H1 (cell line): ENCODE results near the gene VPS26B. TPM values are rescaled to one million over a fixed set of nuclear protein-coding genes. Genes with fewer than 3 reads are reported as not detected.

ENCODE experiments used
- BCL11A ChIP-seq, 2 experiments: IDR thresholded peaks; one replicate each; pipeline ENCODE4 v1.6.1; 2011; ENCODE audit warnings: low read depth in 2 of 2, low read length in 2 of 2, mild to moderate bottlenecking in 2 of 2
- KDM4A ChIP-seq: IDR thresholded peaks from one replicate; pipeline ENCODE4 v1.7.1; 2012; ENCODE audit warnings: low read depth, mild to moderate bottlenecking, moderate library complexity, low read length, inconsistent platforms; ENCODE audit not compliant: severe bottlenecking
- NANOG ChIP-seq: IDR thresholded peaks from 2 replicates; pipeline ENCODE4 v1.6.1; 2011; ENCODE audit warnings: low read length, low read depth, mild to moderate bottlenecking, inconsistent platforms; ENCODE audit not compliant: insufficient read depth, poor library complexity, severe bottlenecking
- RBBP5 ChIP-seq: IDR thresholded peaks from 2 replicates; pipeline ENCODE4 v1.7.1; 2012; ENCODE audit warnings: low read depth, mild to moderate bottlenecking, inconsistent platforms, low read length, moderate library complexity, borderline replicate concordance
- RFX5 ChIP-seq: IDR thresholded peaks from 2 replicates; pipeline ENCODE4 v1.6.1; 2011; ENCODE audit warnings: low read depth, low read length, improper control_type of control experiment, borderline replicate concordance
- polyA plus RNA-seq, 7 experiments: library from polyadenylated mRNA; depleted of rRNA in 3 of 7; stranded (reverse) in 5 of 7; unstranded in 2 of 7; fragments of >200 nt in 5 of 7; fragments of 200-250 nt in 2 of 7; gene quantifications; 1 replicate in 5 of 7; 2 replicates in 1 of 7; 4 replicates in 1 of 7; pipeline versions ENCODE4 v1.2.1 to v1.2.3, GENCODE V29; 2011 to 2013; ENCODE audit warnings: missing spikeins in 2 of 7, mixed read lengths in 2 of 7
- total RNA-seq: library from RNA; stranded (reverse); fragmentation: NEBNext Ultra II Directional; extraction: Animal tissue kit (Norgen Biotek cat#: 25700); gene quantifications from 2 replicates; pipeline ENCODE4 v1.2.1, GENCODE V29; 2021

The VPS26B gene
- total and polyA plus RNA-seq, 2 of the 8 experiments (the other 6 are each of a cell fraction or from before 2014, with no cell fraction given) = 18.3 to 27.0 TPM

DNA sequence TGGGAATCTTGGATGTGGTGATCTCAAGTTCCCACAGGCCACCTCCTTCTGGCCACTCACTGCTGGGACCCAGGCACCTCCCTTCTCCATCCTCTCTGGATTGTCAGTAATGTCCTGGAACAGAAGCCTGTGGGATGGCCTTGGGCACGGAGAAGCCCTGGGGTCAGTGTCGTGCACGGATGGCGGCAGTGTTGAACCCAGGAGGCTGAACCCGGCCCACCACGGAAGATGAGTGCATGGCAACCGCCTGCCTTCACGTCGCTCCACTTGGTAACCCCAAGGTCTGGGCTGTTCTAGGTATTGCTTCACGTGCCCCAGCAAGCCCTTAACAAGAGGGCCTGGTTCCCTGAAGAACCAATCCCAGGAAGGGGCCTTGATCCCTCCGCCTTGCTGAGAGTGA is 21.6 kb downstream of the VPS26B start (continued):
- no peak for TF ChIP-seq RBBP5
- no peak for TF ChIP-seq BCL11A (IDR thresholded peaks at IDR 0.05; ENCODE audit: low read depth in 2 of 2, low read length in 2 of 2)
- no peak for TF ChIP-seq RFX5
- no peak for TF ChIP-seq NANOG
- no peak for TF ChIP-seq KDM4A
